ENCODE results near the gene RPL15.
A peak's percentile ranks its signal among the peaks of the same experiment; 100 is the strongest.
"Not testable (repeated sequence)": the region's sequence is repeated elsewhere in the genome, so short reads cannot be mapped to it uniquely, and the experiment has no call there.

Gene RPL15

GRCh38 chr3:23889386-23889785 lies 27.5 kb upstream of the RPL15 start:
- no peak for DNase-seq (ENCODE audit: low read depth in 2 of 2)

- DNase-seq (ENCODE audit: low read depth in 2 of 2) = no peak
Measured at GRCh38 chr3:23889950-23890349, 27.0 kb upstream of the RPL15 start.

GRCh38 chr3:23894254-23895061 lies 22.5 kb upstream of the RPL15 start:
- no peak for DNase-seq (ENCODE audit: low read depth in 2 of 2)

DNA sequence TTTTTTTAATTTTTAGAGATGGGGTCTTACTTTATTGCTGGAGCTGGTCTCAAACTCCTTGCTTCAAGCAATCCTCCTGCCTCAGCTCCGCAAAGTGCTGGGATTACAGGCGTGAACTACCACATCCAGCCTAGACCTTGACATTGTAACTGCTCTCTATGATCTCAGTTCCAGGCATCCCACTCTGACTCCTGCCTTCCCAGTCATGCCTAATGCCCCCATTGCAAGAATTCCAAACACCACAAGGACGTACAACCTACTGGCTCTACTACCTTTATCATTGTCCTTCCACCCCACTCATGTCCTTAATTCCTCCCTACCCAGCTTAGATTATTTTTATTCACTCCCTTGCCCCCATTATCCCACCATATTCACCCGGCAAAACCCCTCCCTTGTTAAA lies 21.8 kb upstream of the RPL15 start:
- DNase-seq (ENCODE audit: low read depth in 2 of 2) = no peak

GRCh38 chr3:23900744-23901143 lies 16.2 kb upstream of the RPL15 start:
- peak in 1 of 2 experiments; percentile 43 for DNase-seq (ENCODE audit: low read depth in 2 of 2)

GRCh38 chr3:23904545-23904944 lies 12.4 kb upstream of the RPL15 start:
- no peak for DNase-seq (ENCODE audit: low read depth in 2 of 2)

- no peak for DNase-seq (ENCODE audit: low read depth in 2 of 2)
Measured at GRCh38 chr3:23909341-23909740, 7.6 kb upstream of the RPL15 start.

GRCh38 chr3:23911397-23911796 lies 5.5 kb upstream of the RPL15 start:
- DNase-seq (ENCODE audit: low read depth in 2 of 2) = no peak

DNA sequence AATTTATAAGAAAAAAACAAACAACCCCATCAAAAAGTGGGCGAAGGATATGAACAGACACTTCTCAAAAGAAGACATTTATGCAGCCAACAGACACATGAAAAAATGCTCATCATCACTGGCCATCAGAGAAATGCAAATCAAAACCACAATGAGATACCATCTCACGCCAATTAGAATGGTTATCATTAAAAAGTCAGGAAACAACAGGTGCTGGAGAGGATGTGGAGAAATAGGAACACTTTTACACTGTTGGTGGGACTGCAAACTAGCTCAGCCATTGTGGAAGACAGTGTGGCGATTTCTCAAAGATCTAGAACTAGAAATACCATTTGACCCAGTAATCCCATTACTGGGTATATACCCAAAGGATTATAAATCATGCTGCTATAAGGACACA lies 4.6 kb upstream of the RPL15 start:
- DNase-seq (ENCODE audit: low read depth in 2 of 2) = not testable (repeated sequence)

- no peak for DNase-seq (ENCODE audit: low read depth in 2 of 2)
Measured at GRCh38 chr3:23913182-23913581, 3.8 kb upstream of the RPL15 start.

DNA sequence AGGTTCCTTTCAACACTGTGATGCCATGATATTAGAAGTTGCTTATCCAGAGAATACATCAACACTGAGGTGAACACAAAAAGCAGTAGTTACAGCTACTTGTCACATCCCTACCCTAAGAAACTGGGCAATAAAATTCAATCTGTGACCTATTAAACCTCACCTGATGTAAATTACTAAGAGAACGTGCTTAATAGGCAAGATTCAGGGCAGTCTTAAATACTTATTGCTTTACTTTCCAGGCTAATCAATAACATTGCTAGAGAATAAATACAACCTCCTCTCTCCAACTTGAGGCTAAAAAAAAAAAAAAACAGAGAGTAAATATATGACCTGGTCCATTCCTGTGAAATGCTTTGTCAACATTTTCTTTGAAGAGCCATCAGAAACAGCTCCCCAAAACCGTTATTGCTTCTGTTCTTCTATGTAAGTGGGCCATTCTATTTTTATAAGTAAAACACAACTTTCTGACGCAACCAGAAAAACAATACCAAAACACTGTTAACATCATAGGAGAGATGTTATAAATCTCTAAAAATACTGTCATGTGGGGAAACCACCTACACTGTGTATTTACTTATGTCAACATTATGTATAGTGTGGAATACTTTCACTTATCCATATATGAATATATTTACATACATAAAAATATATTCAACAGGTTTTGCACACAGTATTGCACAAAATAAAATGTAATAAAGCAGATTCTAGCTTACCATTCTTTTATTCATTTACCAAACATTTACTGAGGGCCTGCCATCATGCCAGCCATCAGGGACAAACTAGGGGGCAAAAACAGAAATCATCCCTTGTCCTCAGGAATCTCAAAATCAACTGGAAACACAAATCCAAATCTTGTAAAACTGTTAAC lies 2.8 kb upstream of the RPL15 start:
- no peak for DNase-seq (ENCODE audit: low read depth in 2 of 2)

DNA sequence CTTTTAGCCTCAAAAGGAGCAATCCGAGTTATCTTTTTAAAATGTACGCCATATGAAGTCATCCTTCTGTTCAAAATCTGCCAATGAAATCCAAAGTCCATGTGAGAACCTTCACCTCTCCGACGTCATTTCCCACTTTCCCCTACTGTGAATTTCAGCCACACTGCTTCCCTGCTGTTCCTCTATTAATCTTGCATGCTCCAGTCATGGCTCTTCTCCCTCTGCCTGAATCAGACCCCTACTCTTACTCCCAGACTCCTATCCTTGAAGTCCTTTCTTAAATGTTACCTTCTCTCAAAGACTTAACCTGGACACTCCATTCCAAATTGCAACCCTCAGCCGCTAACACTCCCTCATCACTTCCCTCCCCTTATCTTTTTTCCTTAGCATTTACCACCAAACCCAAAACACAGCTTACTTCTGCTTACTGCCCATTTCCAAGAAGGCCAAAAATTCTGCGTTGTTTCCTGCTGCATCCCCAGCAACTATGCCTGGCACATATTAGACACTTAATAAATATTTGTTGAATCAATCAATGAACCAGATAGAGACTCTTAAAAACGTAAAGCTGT lies 1.3 kb upstream of the RPL15 start:
- DNase-seq (ENCODE audit: low read depth in 2 of 2) = no peak

DNA sequence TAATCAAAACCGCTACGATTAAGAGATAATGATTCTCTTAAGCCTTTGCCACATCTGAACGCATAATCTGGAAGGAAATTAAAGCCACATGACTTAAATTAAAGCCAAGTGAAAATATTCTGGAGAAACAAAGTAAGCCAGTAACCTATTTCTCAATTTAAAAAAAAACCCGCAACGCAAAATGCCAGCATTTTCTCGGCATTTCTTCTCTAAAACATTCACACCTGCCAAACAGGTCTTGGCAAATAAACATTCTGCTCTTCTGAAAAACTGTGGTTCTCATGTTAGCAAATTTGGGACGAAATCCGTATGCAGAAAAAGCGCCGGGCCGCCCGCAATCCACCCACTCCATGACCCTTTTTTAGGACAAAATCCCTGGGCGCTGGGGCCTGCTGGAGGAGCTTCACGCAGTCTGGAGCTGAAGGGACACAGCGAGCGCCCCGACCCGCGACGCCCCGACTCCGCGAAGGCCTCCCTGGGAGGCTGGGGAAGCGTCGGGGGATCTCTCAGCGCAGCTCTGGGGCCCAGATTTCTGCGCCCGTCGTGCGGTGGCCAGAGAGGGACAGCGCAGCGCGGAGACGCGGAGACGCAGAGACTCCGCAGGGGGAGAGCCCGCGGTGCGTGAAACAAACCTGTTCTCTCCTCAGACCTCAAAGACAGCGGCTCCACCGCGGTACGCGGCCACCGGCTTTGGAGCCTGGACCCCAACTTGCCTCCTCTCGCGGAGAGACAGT lies 613 bp upstream of the RPL15 start:
- DNase-seq (ENCODE audit: low read depth in 2 of 2) = no peak

DNA sequence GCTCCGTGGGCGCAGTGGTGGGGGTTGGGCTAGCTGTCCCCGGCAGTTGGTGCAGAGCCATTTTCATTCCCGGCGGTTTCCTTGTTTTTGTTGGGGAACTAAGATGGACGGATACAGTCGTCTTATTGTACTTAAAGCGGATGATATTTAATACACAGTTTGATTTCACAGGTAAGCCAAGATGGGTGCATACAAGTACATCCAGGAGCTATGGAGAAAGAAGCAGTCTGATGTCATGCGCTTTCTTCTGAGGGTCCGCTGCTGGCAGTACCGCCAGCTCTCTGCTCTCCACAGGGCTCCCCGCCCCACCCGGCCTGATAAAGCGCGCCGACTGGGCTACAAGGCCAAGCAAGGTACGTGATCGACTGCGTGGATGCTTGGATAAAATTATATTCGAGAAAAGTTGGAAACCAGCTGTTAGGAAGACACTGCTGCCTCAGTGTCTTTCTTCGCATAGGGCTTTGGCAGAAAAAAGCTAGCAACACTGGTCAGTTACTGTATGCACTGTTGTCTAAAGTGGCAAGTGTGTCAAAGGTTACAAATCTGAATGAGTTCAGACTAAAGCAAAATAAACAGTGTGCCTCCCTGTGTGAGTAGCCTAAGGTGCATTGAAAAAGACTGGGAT lies 859 bp downstream of the RPL15 start:
- not testable (repeated sequence) for DNase-seq (ENCODE audit: low read depth in 2 of 2)

DNA sequence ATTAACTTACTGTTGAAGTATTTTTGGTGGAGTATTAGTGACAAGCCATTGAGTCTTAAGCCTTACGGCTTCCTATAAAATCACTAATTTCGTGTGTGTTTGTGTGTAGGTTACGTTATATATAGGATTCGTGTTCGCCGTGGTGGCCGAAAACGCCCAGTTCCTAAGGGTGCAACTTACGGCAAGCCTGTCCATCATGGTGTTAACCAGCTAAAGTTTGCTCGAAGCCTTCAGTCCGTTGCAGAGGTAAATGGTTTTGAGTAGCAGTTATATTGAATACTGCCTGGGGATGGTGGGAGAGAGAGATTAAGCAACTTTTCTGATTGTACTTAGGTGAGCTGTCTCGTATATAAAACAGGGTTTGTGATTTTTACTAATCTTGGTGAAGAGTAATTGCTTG lies 1.4 kb downstream of the RPL15 start:
- not testable (repeated sequence) for DNase-seq (ENCODE audit: low read depth in 2 of 2)

DNA sequence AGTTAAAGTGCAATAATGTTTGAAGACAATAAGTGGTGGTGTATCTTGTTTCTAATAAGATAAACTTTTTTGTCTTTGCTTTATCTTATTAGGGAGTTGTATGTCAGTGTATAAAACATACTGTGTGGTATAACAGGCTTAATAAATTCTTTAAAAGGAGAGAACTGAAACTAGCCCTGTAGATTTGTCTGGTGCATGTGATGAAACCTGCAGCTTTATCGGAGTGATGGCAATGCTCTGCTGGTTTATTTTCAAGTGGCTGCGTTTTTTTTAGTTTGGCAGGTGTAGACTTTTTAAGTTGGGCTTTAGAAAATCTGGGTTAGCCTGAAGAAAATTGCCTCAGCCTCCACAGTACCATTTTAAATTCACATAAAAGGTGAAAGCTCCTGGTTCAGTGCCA lies 2.7 kb downstream of the RPL15 start:
- no peak for DNase-seq (ENCODE audit: low read depth in 2 of 2)

GRCh38 chr3:23920151-23920655 lies 3.3 kb downstream of the RPL15 start:
- no peak for DNase-seq (ENCODE audit: low read depth in 2 of 2)

DNA sequence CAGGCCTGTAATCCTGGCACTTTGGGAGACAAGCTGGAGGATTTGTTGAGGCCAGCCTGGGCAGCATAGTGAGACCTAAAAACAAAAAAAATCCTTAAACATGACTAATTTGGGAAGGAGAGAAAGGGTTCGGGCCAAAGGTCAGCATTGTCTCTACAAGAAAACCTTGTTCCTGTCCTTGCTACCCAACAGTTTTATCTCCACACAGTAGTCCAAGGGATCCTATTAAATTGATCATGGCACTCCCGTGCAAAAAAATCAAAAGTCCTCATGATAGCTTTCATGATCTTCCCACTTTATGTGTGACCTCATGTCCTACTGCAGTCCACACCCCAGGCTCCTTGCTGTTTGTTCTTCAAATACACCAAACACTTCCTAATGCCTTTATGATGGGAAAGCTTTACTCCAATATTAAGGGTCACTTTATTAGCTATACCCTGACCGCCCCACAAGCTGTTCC lies 4.2 kb downstream of the RPL15 start:
- no peak for DNase-seq (ENCODE audit: low read depth in 2 of 2)

DNA sequence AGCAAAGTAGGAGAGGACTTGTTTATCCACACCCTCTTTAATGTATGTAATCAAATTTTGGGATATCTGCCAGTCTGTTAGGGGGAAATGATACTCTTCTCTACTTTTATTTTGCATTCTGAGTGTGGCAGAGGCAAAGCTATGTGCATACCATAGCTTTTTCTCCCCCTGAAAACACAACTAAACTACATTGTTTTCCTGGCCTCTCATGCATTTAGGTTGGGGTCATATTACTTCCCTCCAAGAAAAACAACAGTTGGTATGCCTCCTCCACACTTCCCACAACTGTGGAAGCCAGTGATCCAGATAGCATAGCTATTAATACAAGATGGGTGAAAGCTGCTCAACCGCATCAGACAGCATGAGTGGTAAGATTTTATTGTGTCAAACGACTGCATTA lies 6.9 kb downstream of the RPL15 start:
- peak; percentile 51 to 57 for DNase-seq (ENCODE audit: low read depth in 2 of 2)

DNA sequence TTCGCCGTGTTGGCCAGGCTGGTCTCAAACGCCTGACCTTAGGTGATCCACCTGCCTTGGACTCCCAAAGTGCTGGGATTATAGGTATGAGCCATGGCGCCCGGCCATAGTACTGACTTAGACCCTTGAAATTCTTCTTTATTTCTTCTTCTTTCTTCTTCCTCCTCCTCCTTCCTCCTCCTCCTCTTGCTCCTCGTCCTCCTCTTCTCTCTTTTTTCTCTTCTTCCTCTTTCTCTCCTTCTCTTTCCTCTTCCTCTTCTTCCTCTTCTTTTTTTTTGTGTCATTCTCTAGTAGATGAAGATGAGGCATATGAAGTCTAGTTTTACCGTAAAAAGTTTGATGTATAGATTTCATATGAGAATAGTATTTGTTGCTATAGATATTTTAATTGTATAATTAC lies 9.3 kb downstream of the RPL15 start:
- DNase-seq (ENCODE audit: low read depth in 2 of 2) = no peak

- no peak for DNase-seq (ENCODE audit: low read depth in 2 of 2)
Measured at GRCh38 chr3:23926736-23927135, 9.8 kb downstream of the RPL15 start.

Measured in fibroblast of skin of left quadriceps (primary cell).